ENCODE measurements around the gene PLIN1. TPM values are rescaled to one million over a fixed set of nuclear protein-coding genes. Genes with fewer than 3 reads are reported as not detected.

The PLIN1 gene
- total and polyA plus RNA-seq, 2 of the 4 experiments (the other 2 are of a cell fraction) = under 0.01 to 0.07 TPM

GRCh38 chr15:89628301-89628700, 50.9 kb downstream of the PLIN1 start:
- Histone ChIP-seq H3K4me1 (ENCODE audit: control insufficient read depth, insufficient read depth, low read length) (no peaks in the 10 kb centered on the region), H3K9me1 (ENCODE audit: insufficient read depth, low read length) (no peaks in the 10 kb centered on the region), H3K14ac (replicated peaks; ENCODE audit: low read depth, low read length) (no peak overlapping the region), H3K9me3 (ENCODE audit: control insufficient read depth, insufficient read depth, low read length) (no peaks in the 10 kb centered on the region), H4K5ac (ENCODE audit: low read depth, low read length) (no peak overlapping the region), H2AK5ac (ENCODE audit: low read depth, low read length) (no peak overlapping the region), H3K4me2 (ENCODE audit: low read depth, low read length) (no peak overlapping the region), H2AK9ac (replicated peaks; ENCODE audit: low read depth, low read length, poor library complexity) (no peak overlapping the region), H4K91ac (ENCODE audit: insufficient read depth, low read depth, low read length) (no peak overlapping the region), H3K4me3 (ENCODE audit: insufficient read depth, low read depth, low read length) (no peak overlapping the region), H2BK5ac (ENCODE audit: low read depth, low read length, poor library complexity, severe bottlenecking) (no peak overlapping the region), H2BK20ac (ENCODE audit: low read depth, low read length) (no peak overlapping the region), H3K27me3 (ENCODE audit: control insufficient read depth, insufficient read depth, low read length) (no peaks in the 10 kb centered on the region), H3K56ac (ENCODE audit: extremely low read depth, insufficient read depth, low read length) (no peak overlapping the region), H4K20me1 (ENCODE audit: insufficient read depth, low read length) (no peaks in the 10 kb centered on the region), H3K27ac (ENCODE audit: insufficient read depth, low read length) (no peak overlapping the region), H2AFZ (replicated peaks; ENCODE audit: low read length, poor library complexity) (no peak overlapping the region), H4K8ac (ENCODE audit: low read depth in 2 of 2, low read length in 2 of 2) (no peak overlapping the region), H3K23ac (ENCODE audit: low read depth, low read length) (no peak overlapping the region), H3K9ac (ENCODE audit: low read depth, low read length) (no peak overlapping the region), H2BK15ac (ENCODE audit: low read depth, low read length) (no peak overlapping the region), H3K18ac (ENCODE audit: low read depth, low read length) (no peak overlapping the region), H2BK120ac (ENCODE audit: low read depth, low read length) (no peak overlapping the region), H3K4ac (ENCODE audit: low read depth, low read length) (no peak overlapping the region), H3K36me3 (ENCODE audit: control insufficient read depth, insufficient read depth, low read length) (peaks cover 87% of the 10 kb centered on the region), H3K79me1 (ENCODE audit: low read depth in 1 of 2, low read length in 2 of 2) (peaks cover 3% of the 10 kb centered on the region in 2 experiments; a peak in 1 of 4 replicates)
- in situ Hi-C loops (cut with MboI; ENCODE audit: low sequenced_read_pairs) (no loop called here), intact Hi-C loops (cut with micrococcal nuclease) (no loop called here), dilution Hi-C loops (cut with HindIII; ENCODE audit: low sequenced_read_pairs, unreplicated experiment) (no loop called here)
- TF ChIP-seq CTCF (conservative IDR thresholded peaks at IDR 0.05; ENCODE audit: low read depth, low read length) = no peak
- no peak for TF ChIP-seq RCOR1 (IDR thresholded peaks at IDR 0.05; ENCODE audit: insufficient replicate concordance, low read length)
- DNase-seq (no peak), ATAC-seq (ENCODE audit: low read depth) (no peak)
- TSS peak; percentile 83 for BruUV-seq (replicated peaks)
- CTCF ChIA-PET = no interaction called here
- WGBS, 2 experiments (ENCODE audit: extremely low coverage in 2 of 2, insufficient read length in 1 of 2) = 29% methylated on average over 1 of the region's 21 CpGs; no CpG with 5 or more reads in 1 of the 2 experiments
- POLR2A ChIA-PET (ENCODE audit: unreplicated experiment) = no interaction called here

Measured in IMR-90 (cell line).